ENCODE measurements around the gene KRTAP16-1.

Gene KRTAP16-1

GRCh38 chr17:41308251-41308917 is 725 bp downstream of the KRTAP16-1 start:
- Histone ChIP-seq H3K36me3 (ENCODE audit: control insufficient read depth in 1 of 2, insufficient read depth in 2 of 2, low read length in 2 of 2) (no peaks in the 10 kb centered on the region), H3K27me3 (ENCODE audit: insufficient read depth, low read length) (no peaks in the 10 kb centered on the region), H3K9me3 (ENCODE audit: insufficient read depth, low read depth, low read length) (no peaks in the 10 kb centered on the region), H3K4me1 (ENCODE audit: control insufficient read depth in 1 of 2, insufficient read depth in 2 of 2, low read length in 2 of 2) (no peaks in the 10 kb centered on the region), H3K14ac (ENCODE audit: low read length) (no peak overlapping the region), H3K79me1 (ENCODE audit: low read length) (no peaks in the 10 kb centered on the region), H4K8ac (ENCODE audit: low read depth, low read length) (no peak overlapping the region), H3K23ac (ENCODE audit: low read length) (no peak overlapping the region), H2AK5ac (ENCODE audit: low read length) (no peak overlapping the region), H4K12ac (ENCODE audit: low read depth, low read length) (no peak overlapping the region), H2AFZ (ENCODE audit: insufficient read depth, low read length, poor library complexity) (no peak overlapping the region), H2BK120ac (ENCODE audit: insufficient read depth, low read length, poor library complexity) (no peak overlapping the region), H3K18ac (ENCODE audit: low read length) (no peak overlapping the region), H3K27ac (ENCODE audit: low read depth, low read length) (no peak overlapping the region), H3K4ac (ENCODE audit: low read depth, low read length) (no peak overlapping the region), H4K91ac (ENCODE audit: low read depth, low read length) (no peak overlapping the region), H3K79me2 (ENCODE audit: control insufficient read depth, insufficient read depth, low read length, poor library complexity) (no peaks in the 10 kb centered on the region), H2BK5ac (ENCODE audit: low read depth, low read length, poor library complexity) (no peak overlapping the region), H2BK12ac (ENCODE audit: low read length) (no peak overlapping the region), H3K4me2 (ENCODE audit: low read length) (no peak overlapping the region), H3K9ac (ENCODE audit: low read length) (no peak overlapping the region), H3K4me3 (ENCODE audit: low read depth, low read length) (no peak overlapping the region)
- WGBS (ENCODE audit: extremely low coverage, insufficient coverage, insufficient read length) = no CpG with 5 or more reads among the region's 10 CpGs
- no peak for DNase-seq

- no CpG with 5 or more reads among the region's 9 CpGs for WGBS (ENCODE audit: extremely low coverage, insufficient coverage, insufficient read length)
- DNase-seq = no peak
- no peak overlapping the region for H3K14ac ChIP-seq (ENCODE audit: low read length)
- H3K23ac ChIP-seq (ENCODE audit: low read length) = no peak overlapping the region
- H3K4ac ChIP-seq (ENCODE audit: low read depth, low read length) = no peak overlapping the region
- H3K27ac ChIP-seq (ENCODE audit: low read depth, low read length) = no peak overlapping the region
- no peak overlapping the region for H3K9ac ChIP-seq (ENCODE audit: low read length)
- H2BK5ac ChIP-seq (ENCODE audit: low read depth, low read length, poor library complexity) = no peak overlapping the region
- no peak overlapping the region for H2BK120ac ChIP-seq (ENCODE audit: insufficient read depth, low read length, poor library complexity)
- H3K4me3 ChIP-seq (ENCODE audit: low read depth, low read length) = no peak overlapping the region
- no peak overlapping the region for H4K12ac ChIP-seq (ENCODE audit: low read depth, low read length)
- H3K36me3 ChIP-seq (ENCODE audit: control insufficient read depth in 1 of 2, insufficient read depth in 2 of 2, low read length in 2 of 2) = no peaks in the 10 kb centered on the region
- no peak overlapping the region for H4K8ac ChIP-seq (ENCODE audit: low read depth, low read length)
- H3K79me2 ChIP-seq (ENCODE audit: control insufficient read depth, insufficient read depth, low read length, poor library complexity) = no peaks in the 10 kb centered on the region
- no peak overlapping the region for H2AFZ ChIP-seq (ENCODE audit: insufficient read depth, low read length, poor library complexity)
- H3K27me3 ChIP-seq (ENCODE audit: insufficient read depth, low read length) = no peaks in the 10 kb centered on the region
- H2BK12ac ChIP-seq (ENCODE audit: low read length) = no peak overlapping the region
- H3K18ac ChIP-seq (ENCODE audit: low read length) = no peak overlapping the region
- H2AK5ac ChIP-seq (ENCODE audit: low read length) = no peak overlapping the region
- peaks cover under 1% of the 10 kb centered on the region for H3K9me3 ChIP-seq (ENCODE audit: insufficient read depth, low read depth, low read length)
- no peaks in the 10 kb centered on the region for H3K79me1 ChIP-seq (ENCODE audit: low read length)
- no peak overlapping the region for H3K4me2 ChIP-seq (ENCODE audit: low read length)
- no peak overlapping the region for H4K91ac ChIP-seq (ENCODE audit: low read depth, low read length)
- no peaks in the 10 kb centered on the region for H3K4me1 ChIP-seq (ENCODE audit: control insufficient read depth in 1 of 2, insufficient read depth in 2 of 2, low read length in 2 of 2)
These were observed 1.5 kb downstream of the KRTAP16-1 start for GRCh38 chr17:41307647-41308046.

GRCh38 chr17:41304091-41304490 is 5.0 kb downstream of the KRTAP16-1 start:
- no peaks in the 10 kb centered on the region for H3K4me1 ChIP-seq (ENCODE audit: control insufficient read depth in 1 of 2, insufficient read depth in 2 of 2, low read length in 2 of 2)
- H3K4me3 ChIP-seq (ENCODE audit: low read depth, low read length) = no peak overlapping the region
- H3K79me1 ChIP-seq (ENCODE audit: low read length) = no peaks in the 10 kb centered on the region
- no peak overlapping the region for H3K14ac ChIP-seq (ENCODE audit: low read length)
- H3K9me3 ChIP-seq (ENCODE audit: insufficient read depth, low read depth, low read length) = peaks cover 3% of the 10 kb centered on the region
- no peak overlapping the region for H4K91ac ChIP-seq (ENCODE audit: low read depth, low read length)
- H3K36me3 ChIP-seq (ENCODE audit: control insufficient read depth in 1 of 2, insufficient read depth in 2 of 2, low read length in 2 of 2) = no peaks in the 10 kb centered on the region
- no CpG with 5 or more reads among the region's 12 CpGs for WGBS (ENCODE audit: extremely low coverage, insufficient coverage, insufficient read length)
- H3K9ac ChIP-seq (ENCODE audit: low read length) = no peak overlapping the region
- H3K27ac ChIP-seq (ENCODE audit: low read depth, low read length) = no peak overlapping the region
- H3K27me3 ChIP-seq (ENCODE audit: insufficient read depth, low read length) = no peaks in the 10 kb centered on the region
- H3K4ac ChIP-seq (ENCODE audit: low read depth, low read length) = no peak overlapping the region
- H4K8ac ChIP-seq (ENCODE audit: low read depth, low read length) = no peak overlapping the region
- no peak overlapping the region for H2BK12ac ChIP-seq (ENCODE audit: low read length)
- no peak overlapping the region for H3K4me2 ChIP-seq (ENCODE audit: low read length)
- DNase-seq = no peak
- no peaks in the 10 kb centered on the region for H3K79me2 ChIP-seq (ENCODE audit: control insufficient read depth, insufficient read depth, low read length, poor library complexity)
- H2BK5ac ChIP-seq (ENCODE audit: low read depth, low read length, poor library complexity) = no peak overlapping the region
- H2AFZ ChIP-seq (ENCODE audit: insufficient read depth, low read length, poor library complexity) = no peak overlapping the region
- no peak overlapping the region for H2AK5ac ChIP-seq (ENCODE audit: low read length)
- H4K12ac ChIP-seq (ENCODE audit: low read depth, low read length) = no peak overlapping the region
- no peak overlapping the region for H2BK120ac ChIP-seq (ENCODE audit: insufficient read depth, low read length, poor library complexity)
- H3K18ac ChIP-seq (ENCODE audit: low read length) = no peak overlapping the region
- H3K23ac ChIP-seq (ENCODE audit: low read length) = no peak overlapping the region

- Histone ChIP-seq H3K23ac (ENCODE audit: low read length) (no peak overlapping the region), H4K12ac (ENCODE audit: low read depth, low read length) (no peak overlapping the region), H2BK120ac (ENCODE audit: insufficient read depth, low read length, poor library complexity) (no peak overlapping the region), H3K4ac (ENCODE audit: low read depth, low read length) (no peak overlapping the region), H3K4me3 (ENCODE audit: low read depth, low read length) (no peak overlapping the region), H2AFZ (ENCODE audit: insufficient read depth, low read length, poor library complexity) (no peak overlapping the region), H4K91ac (ENCODE audit: low read depth, low read length) (no peak overlapping the region), H3K79me1 (ENCODE audit: low read length) (no peaks in the 10 kb centered on the region), H3K79me2 (ENCODE audit: control insufficient read depth, insufficient read depth, low read length, poor library complexity) (no peaks in the 10 kb centered on the region), H3K36me3 (ENCODE audit: control insufficient read depth in 1 of 2, insufficient read depth in 2 of 2, low read length in 2 of 2) (no peaks in the 10 kb centered on the region), H3K18ac (ENCODE audit: low read length) (no peak overlapping the region), H3K4me1 (ENCODE audit: control insufficient read depth in 1 of 2, insufficient read depth in 2 of 2, low read length in 2 of 2) (no peaks in the 10 kb centered on the region), H3K9ac (ENCODE audit: low read length) (no peak overlapping the region), H3K4me2 (ENCODE audit: low read length) (no peak overlapping the region), H3K9me3 (ENCODE audit: insufficient read depth, low read depth, low read length) (peaks cover 8% of the 10 kb centered on the region), H3K27ac (ENCODE audit: low read depth, low read length) (no peak overlapping the region), H2BK5ac (ENCODE audit: low read depth, low read length, poor library complexity) (no peak overlapping the region), H2BK12ac (ENCODE audit: low read length) (no peak overlapping the region), H2AK5ac (ENCODE audit: low read length) (no peak overlapping the region), H3K27me3 (ENCODE audit: insufficient read depth, low read length) (no peaks in the 10 kb centered on the region), H4K8ac (ENCODE audit: low read depth, low read length) (no peak overlapping the region), H3K14ac (ENCODE audit: low read length) (no peak overlapping the region)
- no peak for DNase-seq
- no CpG with 5 or more reads among the region's 4 CpGs for WGBS (ENCODE audit: extremely low coverage, insufficient coverage, insufficient read length)
These were observed 6.1 kb downstream of the KRTAP16-1 start for GRCh38 chr17:41302981-41303380.
